Panc1 (cell line): Measurements from ENCODE around the gene ASB6.

Experiments used
- POLR2AphosphoS5 ChIP-seq: IDR thresholded peaks from 2 replicates; pipeline ENCODE4 v1.6.1; 2012; ENCODE audit warnings: mild to moderate bottlenecking, low read depth, low read length, moderate library complexity
- SIN3A ChIP-seq: IDR thresholded peaks from 2 replicates; pipeline ENCODE4 v1.6.1; 2012; ENCODE audit warnings: low read depth, mild to moderate bottlenecking, low read length, moderate library complexity, borderline replicate concordance; ENCODE audit not compliant: insufficient read depth
- TCF7L2 ChIP-seq: IDR thresholded peaks from 2 replicates; pipeline ENCODE4 v1.6.1; 2011; ENCODE audit warnings: mild to moderate bottlenecking, low read depth, low read length, inconsistent platforms
- TF ChIP-seq, protein P1 (sequence below): fragments of 450-650 bp; IDR thresholded peaks from 2 replicates; pipeline ENCODE4 v1.5.1; 2017; ENCODE audit warnings: mild to moderate bottlenecking

GRCh38 chr9:129620669-129621295, 21.2 kb downstream of the ASB6 start, which contains the start of gene C9orf50:
- TF ChIP-seq, protein P1, sequence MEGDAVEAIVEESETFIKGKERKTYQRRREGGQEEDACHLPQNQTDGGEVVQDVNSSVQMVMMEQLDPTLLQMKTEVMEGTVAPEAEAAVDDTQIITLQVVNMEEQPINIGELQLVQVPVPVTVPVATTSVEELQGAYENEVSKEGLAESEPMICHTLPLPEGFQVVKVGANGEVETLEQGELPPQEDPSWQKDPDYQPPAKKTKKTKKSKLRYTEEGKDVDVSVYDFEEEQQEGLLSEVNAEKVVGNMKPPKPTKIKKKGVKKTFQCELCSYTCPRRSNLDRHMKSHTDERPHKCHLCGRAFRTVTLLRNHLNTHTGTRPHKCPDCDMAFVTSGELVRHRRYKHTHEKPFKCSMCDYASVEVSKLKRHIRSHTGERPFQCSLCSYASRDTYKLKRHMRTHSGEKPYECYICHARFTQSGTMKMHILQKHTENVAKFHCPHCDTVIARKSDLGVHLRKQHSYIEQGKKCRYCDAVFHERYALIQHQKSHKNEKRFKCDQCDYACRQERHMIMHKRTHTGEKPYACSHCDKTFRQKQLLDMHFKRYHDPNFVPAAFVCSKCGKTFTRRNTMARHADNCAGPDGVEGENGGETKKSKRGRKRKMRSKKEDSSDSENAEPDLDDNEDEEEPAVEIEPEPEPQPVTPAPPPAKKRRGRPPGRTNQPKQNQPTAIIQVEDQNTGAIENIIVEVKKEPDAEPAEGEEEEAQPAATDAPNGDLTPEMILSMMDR = no peak
- TF ChIP-seq SIN3A (no peak), TCF7L2 (no peak), POLR2AphosphoS5 (no peak)
